Measurements from ENCODE around the gene TEX13C. TPM values are rescaled to one million over a fixed set of nuclear protein-coding genes. Genes with fewer than 3 reads are reported as not detected.

Gene TEX13C
- 0.22 TPM for polyA plus RNA-seq (2013, experiment 1 of 2)
- 0.22 TPM for polyA plus RNA-seq (2013, experiment 2 of 2)

DNA sequence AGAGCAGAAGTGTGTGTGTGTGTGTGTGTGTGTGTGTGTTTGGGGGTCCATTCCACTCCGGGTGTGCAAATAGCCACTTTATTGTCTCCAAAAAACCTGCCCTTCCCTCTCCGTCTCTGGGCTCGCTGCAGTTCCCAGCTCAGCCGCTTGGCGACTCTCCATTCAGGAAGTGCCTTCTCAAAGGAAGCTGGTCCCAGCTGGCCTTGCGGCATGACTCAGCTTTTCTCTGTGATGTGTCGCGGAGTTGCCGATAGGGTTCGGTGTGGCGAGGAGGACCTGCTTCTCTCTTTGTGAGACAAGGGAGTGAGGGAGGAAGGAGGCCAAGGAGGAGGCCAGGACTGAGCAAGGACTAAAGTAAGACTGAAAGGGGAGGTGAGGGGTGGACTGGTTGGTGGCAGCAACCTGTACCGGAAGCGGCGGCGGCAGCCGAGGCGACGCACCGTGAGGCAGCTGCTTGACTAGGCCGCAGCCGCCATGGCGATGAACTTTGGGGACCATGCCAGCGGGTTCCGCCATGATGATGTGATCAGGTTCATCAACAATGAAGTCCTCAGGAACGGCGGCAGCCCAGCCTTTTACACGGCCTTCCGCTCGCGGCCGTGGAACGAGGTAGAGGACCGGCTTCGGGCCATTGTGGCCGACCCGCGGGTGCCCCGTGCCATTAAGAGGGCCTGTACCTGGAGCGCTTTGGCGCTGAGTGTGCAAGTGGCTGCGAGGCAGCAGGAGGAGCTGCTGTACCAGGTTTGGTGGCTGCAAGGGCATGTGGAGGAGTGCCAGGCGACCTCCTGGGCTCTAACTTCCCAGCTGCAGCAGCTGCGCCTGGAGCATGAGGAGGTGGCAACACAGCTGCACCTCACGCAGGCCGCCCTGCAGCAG is at the start of gene TEX13C:
TEX13C (plus strand) TSS at position 226 of the 876 bp plus-strand sequence; CDS start at position 475, 249 bp downstream.
- no peak within 1 kb of the TSS for H3K4ac ChIP-seq (ENCODE audit: low read depth, low read length)
- H3K4me1 ChIP-seq (ENCODE audit: control insufficient read depth, low read depth, low read length): no peaks in the 10 kb centered on the region
- H3K36me3 ChIP-seq (ENCODE audit: control insufficient read depth, insufficient read depth, low read length): no peaks in the 10 kb centered on the region
- no peak within 1 kb of the TSS for H2BK15ac ChIP-seq (replicated peaks; ENCODE audit: low read depth)
- no peak within 1 kb of the TSS for H2AK5ac ChIP-seq (ENCODE audit: low read length)
- H3K9ac ChIP-seq (ENCODE audit: low read length): no peak within 1 kb of the TSS
- H3K23ac ChIP-seq (ENCODE audit: low read length): no peak within 1 kb of the TSS
- H3K79me1 ChIP-seq (ENCODE audit: low read length): no peaks in the 10 kb centered on the region
- no peak within 1 kb of the TSS for H3K4me2 ChIP-seq (ENCODE audit: low read length)
- no peak within 1 kb of the TSS for H4K8ac ChIP-seq (ENCODE audit: low read depth, low read length)
- no peak within 1 kb of the TSS for H3K4me3 ChIP-seq (ENCODE audit: low read length)
- no peaks in the 10 kb centered on the region for H3K27me3 ChIP-seq (ENCODE audit: insufficient read depth, low read length, poor library complexity)
- no peak within 1 kb of the TSS for H2BK120ac ChIP-seq (ENCODE audit: low read depth, low read length)
- no peaks in the 10 kb centered on the region for H3K79me2 ChIP-seq (ENCODE audit: control insufficient read depth, insufficient read depth, low read length)
- no peak within 1 kb of the TSS for H3K56ac ChIP-seq (ENCODE audit: low read length)
- H3K18ac ChIP-seq (ENCODE audit: low read length): no peak within 1 kb of the TSS
- H4K5ac ChIP-seq (ENCODE audit: low read length): no peak within 1 kb of the TSS
- H3K27ac ChIP-seq (ENCODE audit: low read depth, low read length): no peak within 1 kb of the TSS
- no CpG with 5 or more reads among the region's 45 CpGs for WGBS (ENCODE audit: extremely low coverage, insufficient coverage, low lambda C conversion rate)
- H2BK5ac ChIP-seq (ENCODE audit: low read length): no peak within 1 kb of the TSS
- DNase-seq: no peak

GRCh38 chrX:125287282-125287681 is 32.4 kb upstream of the TEX13C start:
- Histone ChIP-seq H3K4me2 (ENCODE audit: low read length) (no peak overlapping the region), H2BK15ac (replicated peaks; ENCODE audit: low read depth) (no peak overlapping the region), H3K4me3 (ENCODE audit: low read length) (no peak overlapping the region), H3K4me1 (ENCODE audit: control insufficient read depth, low read depth, low read length) (no peaks in the 10 kb centered on the region), H3K79me1 (ENCODE audit: low read length) (no peaks in the 10 kb centered on the region), H4K5ac (ENCODE audit: low read length) (no peak overlapping the region), H2BK120ac (ENCODE audit: low read depth, low read length) (no peak overlapping the region), H3K36me3 (ENCODE audit: control insufficient read depth, insufficient read depth, low read length) (no peaks in the 10 kb centered on the region), H3K27me3 (ENCODE audit: insufficient read depth, low read length, poor library complexity) (no peaks in the 10 kb centered on the region), H3K23ac (ENCODE audit: low read length) (no peak overlapping the region), H2AK5ac (ENCODE audit: low read length) (no peak overlapping the region), H3K79me2 (ENCODE audit: control insufficient read depth, insufficient read depth, low read length) (no peaks in the 10 kb centered on the region), H2BK5ac (ENCODE audit: low read length) (no peak overlapping the region), H3K4ac (ENCODE audit: low read depth, low read length) (no peak overlapping the region), H3K9ac (ENCODE audit: low read length) (no peak overlapping the region), H3K27ac (ENCODE audit: low read depth, low read length) (no peak overlapping the region), H4K8ac (ENCODE audit: low read depth, low read length) (no peak overlapping the region), H3K18ac (ENCODE audit: low read length) (no peak overlapping the region), H3K56ac (ENCODE audit: low read length) (no peak overlapping the region)
- no peak for DNase-seq
- no CpG with 5 or more reads among the region's 3 CpGs for WGBS (ENCODE audit: extremely low coverage, insufficient coverage, low lambda C conversion rate)

DNA sequence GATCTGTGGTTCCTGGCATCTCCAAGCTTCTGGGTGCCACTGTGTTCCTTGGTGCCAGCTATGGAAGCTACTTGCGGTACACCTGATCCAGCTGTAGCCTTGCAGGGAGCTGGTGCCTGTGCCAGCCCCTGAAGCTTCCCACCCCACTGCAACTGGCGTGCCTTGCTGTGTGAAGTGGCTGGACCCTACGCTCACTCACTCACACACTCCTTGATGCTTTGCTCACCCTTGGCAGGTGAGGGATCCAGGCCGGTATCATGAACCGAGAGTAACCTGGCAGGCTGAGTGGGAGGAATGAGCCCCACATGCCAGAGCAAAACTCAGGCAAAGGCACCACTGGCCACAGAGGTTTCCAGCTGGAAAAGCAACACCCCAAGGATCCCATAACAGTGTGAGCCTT is 31.3 kb upstream of the TEX13C start:
- H2BK120ac ChIP-seq (ENCODE audit: low read depth, low read length): no peak overlapping the region

DNA sequence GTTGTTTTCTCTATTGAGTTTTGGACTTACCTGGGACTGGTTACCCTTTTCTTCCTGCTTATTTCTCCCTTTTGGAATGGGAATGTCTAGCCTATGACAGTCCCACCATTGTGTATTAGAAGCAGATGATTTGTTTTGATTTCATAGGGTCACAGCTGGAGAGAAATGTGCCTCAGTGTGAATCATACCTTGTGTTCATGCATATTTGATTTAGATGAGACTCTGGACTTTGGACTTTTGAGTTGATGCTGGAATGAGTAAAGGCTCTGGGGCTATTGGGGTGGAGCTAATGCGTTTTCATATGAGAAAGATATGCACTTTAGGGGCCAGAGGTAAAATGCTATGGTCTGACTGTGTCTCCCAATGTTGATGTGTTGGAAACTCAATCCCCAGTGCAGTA is 30.5 kb upstream of the TEX13C start:
- Histone ChIP-seq H3K4me1 (ENCODE audit: control insufficient read depth, low read depth, low read length) (no peaks in the 10 kb centered on the region), H3K79me2 (ENCODE audit: control insufficient read depth, insufficient read depth, low read length) (no peaks in the 10 kb centered on the region), H3K27ac (ENCODE audit: low read depth, low read length) (no peak overlapping the region), H3K36me3 (ENCODE audit: control insufficient read depth, insufficient read depth, low read length) (no peaks in the 10 kb centered on the region), H2BK120ac (ENCODE audit: low read depth, low read length) (no peak overlapping the region), H4K8ac (ENCODE audit: low read depth, low read length) (no peak overlapping the region), H3K56ac (ENCODE audit: low read length) (no peak overlapping the region), H3K79me1 (ENCODE audit: low read length) (no peaks in the 10 kb centered on the region), H3K18ac (ENCODE audit: low read length) (no peak overlapping the region), H2BK15ac (replicated peaks; ENCODE audit: low read depth) (no peak overlapping the region), H2BK5ac (ENCODE audit: low read length) (no peak overlapping the region), H3K4me3 (ENCODE audit: low read length) (no peak overlapping the region), H3K23ac (ENCODE audit: low read length) (no peak overlapping the region), H3K4ac (ENCODE audit: low read depth, low read length) (no peak overlapping the region), H4K5ac (ENCODE audit: low read length) (no peak overlapping the region), H3K4me2 (ENCODE audit: low read length) (no peak overlapping the region), H3K9ac (ENCODE audit: low read length) (no peak overlapping the region), H3K27me3 (ENCODE audit: insufficient read depth, low read length, poor library complexity) (no peaks in the 10 kb centered on the region), H2AK5ac (ENCODE audit: low read length) (no peak overlapping the region)
- WGBS (ENCODE audit: extremely low coverage, insufficient coverage, low lambda C conversion rate): no CpG with 5 or more reads among the region's 1 CpG
- DNase-seq: no peak

More for the DNA sequence above, 31.3 kb upstream of the TEX13C start:
- Histone ChIP-seq H3K4me2 (ENCODE audit: low read length) (no peak overlapping the region), H4K5ac (ENCODE audit: low read length) (no peak overlapping the region), H2BK15ac (replicated peaks; ENCODE audit: low read depth) (no peak overlapping the region), H3K18ac (ENCODE audit: low read length) (no peak overlapping the region), H3K9ac (ENCODE audit: low read length) (no peak overlapping the region), H3K79me1 (ENCODE audit: low read length) (no peaks in the 10 kb centered on the region), H3K4ac (ENCODE audit: low read depth, low read length) (no peak overlapping the region), H2BK5ac (ENCODE audit: low read length) (no peak overlapping the region), H3K79me2 (ENCODE audit: control insufficient read depth, insufficient read depth, low read length) (no peaks in the 10 kb centered on the region), H2AK5ac (ENCODE audit: low read length) (no peak overlapping the region), H3K27ac (ENCODE audit: low read depth, low read length) (no peak overlapping the region), H3K23ac (ENCODE audit: low read length) (no peak overlapping the region), H3K4me3 (ENCODE audit: low read length) (no peak overlapping the region), H4K8ac (ENCODE audit: low read depth, low read length) (no peak overlapping the region), H3K56ac (ENCODE audit: low read length) (no peak overlapping the region), H3K36me3 (ENCODE audit: control insufficient read depth, insufficient read depth, low read length) (no peaks in the 10 kb centered on the region), H3K4me1 (ENCODE audit: control insufficient read depth, low read depth, low read length) (no peaks in the 10 kb centered on the region), H3K27me3 (ENCODE audit: insufficient read depth, low read length, poor library complexity) (no peaks in the 10 kb centered on the region)
- no CpG with 5 or more reads among the region's 5 CpGs for WGBS (ENCODE audit: extremely low coverage, insufficient coverage, low lambda C conversion rate)
- no peak for DNase-seq

DNA sequence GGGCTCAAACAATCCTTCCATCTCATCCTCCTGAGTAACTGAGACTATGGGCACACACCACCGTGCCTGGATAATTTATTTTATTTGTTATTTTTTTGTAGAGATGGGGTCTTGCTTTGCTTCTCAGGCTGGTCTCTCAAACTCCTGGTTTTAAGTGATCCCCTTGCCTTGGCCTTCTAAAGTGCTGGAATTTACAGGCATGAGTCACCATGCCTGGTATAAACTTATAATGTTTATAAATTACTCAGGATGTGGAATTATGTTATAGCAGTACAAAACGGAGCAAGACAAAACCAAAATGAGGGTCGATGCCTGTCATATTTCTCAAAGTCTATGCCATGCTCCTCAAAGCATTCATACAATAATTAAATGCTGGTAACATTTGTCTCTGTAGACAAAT is 29.8 kb upstream of the TEX13C start:
- Histone ChIP-seq H3K4ac (ENCODE audit: low read depth, low read length) (no peak overlapping the region), H2AK5ac (ENCODE audit: low read length) (no peak overlapping the region), H3K79me2 (ENCODE audit: control insufficient read depth, insufficient read depth, low read length) (no peaks in the 10 kb centered on the region), H3K9ac (ENCODE audit: low read length) (no peak overlapping the region), H3K36me3 (ENCODE audit: control insufficient read depth, insufficient read depth, low read length) (no peaks in the 10 kb centered on the region), H2BK5ac (ENCODE audit: low read length) (no peak overlapping the region), H2BK120ac (ENCODE audit: low read depth, low read length) (no peak overlapping the region), H3K27me3 (ENCODE audit: insufficient read depth, low read length, poor library complexity) (no peaks in the 10 kb centered on the region), H3K56ac (ENCODE audit: low read length) (no peak overlapping the region), H4K8ac (ENCODE audit: low read depth, low read length) (no peak overlapping the region), H3K23ac (ENCODE audit: low read length) (no peak overlapping the region), H3K79me1 (ENCODE audit: low read length) (no peaks in the 10 kb centered on the region), H3K4me3 (ENCODE audit: low read length) (no peak overlapping the region), H3K4me1 (ENCODE audit: control insufficient read depth, low read depth, low read length) (no peaks in the 10 kb centered on the region), H3K4me2 (ENCODE audit: low read length) (no peak overlapping the region), H2BK15ac (replicated peaks; ENCODE audit: low read depth) (no peak overlapping the region), H4K5ac (ENCODE audit: low read length) (no peak overlapping the region), H3K18ac (ENCODE audit: low read length) (no peak overlapping the region), H3K27ac (ENCODE audit: low read depth, low read length) (no peak overlapping the region)
- WGBS (ENCODE audit: extremely low coverage, insufficient coverage, low lambda C conversion rate): no CpG with 5 or more reads among the region's 3 CpGs
- no peak for DNase-seq

DNA sequence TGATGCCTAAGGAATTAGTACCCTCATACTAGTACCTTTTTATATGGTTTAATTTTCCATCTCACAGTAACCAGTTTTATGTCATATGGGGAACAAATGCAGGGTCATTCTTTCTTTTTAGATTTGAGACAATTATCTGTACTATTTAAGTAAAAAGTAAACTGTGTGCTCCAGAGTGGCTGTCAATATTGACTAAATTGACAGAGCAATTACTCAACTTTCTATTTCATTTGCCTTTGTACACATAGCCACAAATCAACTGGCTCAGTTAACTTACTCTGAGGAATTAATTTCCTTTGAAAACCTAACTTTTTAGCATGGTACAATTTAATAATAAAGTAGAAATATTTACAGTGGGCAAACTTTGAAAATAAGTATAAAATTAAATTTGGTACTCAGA is 28.5 kb upstream of the TEX13C start:
- no peak for DNase-seq
- Histone ChIP-seq H3K27me3 (ENCODE audit: insufficient read depth, low read length, poor library complexity) (no peaks in the 10 kb centered on the region), H2BK120ac (ENCODE audit: low read depth, low read length) (no peak overlapping the region), H4K8ac (ENCODE audit: low read depth, low read length) (no peak overlapping the region), H3K79me1 (ENCODE audit: low read length) (no peaks in the 10 kb centered on the region), H3K27ac (ENCODE audit: low read depth, low read length) (no peak overlapping the region), H3K4ac (ENCODE audit: low read depth, low read length) (no peak overlapping the region), H3K4me3 (ENCODE audit: low read length) (no peak overlapping the region), H2AK5ac (ENCODE audit: low read length) (no peak overlapping the region), H3K36me3 (ENCODE audit: control insufficient read depth, insufficient read depth, low read length) (no peaks in the 10 kb centered on the region), H3K9ac (ENCODE audit: low read length) (no peak overlapping the region), H2BK5ac (ENCODE audit: low read length) (no peak overlapping the region), H3K18ac (ENCODE audit: low read length) (no peak overlapping the region), H3K23ac (ENCODE audit: low read length) (no peak overlapping the region), H3K79me2 (ENCODE audit: control insufficient read depth, insufficient read depth, low read length) (no peaks in the 10 kb centered on the region), H3K4me2 (ENCODE audit: low read length) (no peak overlapping the region), H2BK15ac (replicated peaks; ENCODE audit: low read depth) (no peak overlapping the region), H3K56ac (ENCODE audit: low read length) (no peak overlapping the region), H3K4me1 (ENCODE audit: control insufficient read depth, low read depth, low read length) (no peaks in the 10 kb centered on the region), H4K5ac (ENCODE audit: low read length) (no peak overlapping the region)
